HG03097 (cell line): ENCODE results near the gene OR2H1.
"Not testable (repeated sequence)": the region's sequence is repeated elsewhere in the genome, so short reads cannot be mapped to it uniquely, and the experiment has no call there.

Experiments used
- ATAC-seq: cut with Tn5 transposase; IDR thresholded peaks from one replicate; pipeline ENCODE4 v1.9.1; 2021; ENCODE audit not compliant: unreplicated experiment, low FRiP score

The OR2H1 gene

GRCh38 chr6:29456971-29457370 is at the start of gene OR2H1, which contains the start of gene OR11A1:
Gene OR2H1 (plus strand): TSS chr6:29457155. CDS start chr6:29461770, 4,615 bp downstream.
Gene OR11A1 (minus strand): TSS chr6:29457071. CDS start chr6:29427641, 29,430 bp downstream.
- no peak for ATAC-seq

DNA sequence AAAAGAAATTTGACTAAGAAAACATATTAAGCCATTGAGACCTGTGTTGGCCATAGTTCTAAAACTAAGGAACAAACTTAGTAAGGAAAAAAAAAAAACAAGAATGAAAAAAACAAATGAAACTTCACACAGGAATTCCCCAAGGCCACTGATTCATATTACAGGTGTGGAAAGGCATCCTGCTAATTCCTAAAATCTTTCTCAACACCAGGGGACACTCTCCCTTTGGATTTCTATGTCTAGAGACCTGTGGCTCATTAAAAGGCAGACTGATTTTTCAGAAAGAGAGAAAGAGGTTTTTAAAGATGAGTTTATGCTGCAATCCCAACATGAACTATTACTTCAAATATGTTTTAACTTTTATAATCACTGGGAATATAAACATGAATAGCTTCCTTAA is 42.4 kb upstream of the OR2H1 start, which contains the start of gene OR12D1:
TSS of gene OR12D1 (plus strand) at position 341 of the 400 bp plus-strand sequence.
- no peak for ATAC-seq

DNA sequence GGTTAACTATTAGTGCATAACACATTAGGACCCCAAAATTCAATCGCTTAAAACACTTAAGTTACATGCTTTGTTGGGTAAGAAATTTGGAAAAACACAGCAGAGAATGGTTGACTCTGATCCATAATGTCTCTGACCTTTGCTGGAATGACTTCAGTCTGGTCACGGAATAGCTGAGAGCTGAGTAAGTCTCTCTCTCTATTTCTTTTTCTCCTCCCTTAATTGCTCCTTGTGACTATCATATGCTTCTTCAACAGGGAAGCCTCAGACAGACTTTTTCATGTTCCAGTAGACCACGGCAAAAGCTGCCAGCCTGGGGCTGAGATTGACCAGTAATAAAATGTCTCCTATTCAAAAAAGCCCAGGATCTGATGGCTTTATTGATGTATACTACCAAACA is 37.4 kb upstream of the OR2H1 start:
- ATAC-seq = no peak

DNA sequence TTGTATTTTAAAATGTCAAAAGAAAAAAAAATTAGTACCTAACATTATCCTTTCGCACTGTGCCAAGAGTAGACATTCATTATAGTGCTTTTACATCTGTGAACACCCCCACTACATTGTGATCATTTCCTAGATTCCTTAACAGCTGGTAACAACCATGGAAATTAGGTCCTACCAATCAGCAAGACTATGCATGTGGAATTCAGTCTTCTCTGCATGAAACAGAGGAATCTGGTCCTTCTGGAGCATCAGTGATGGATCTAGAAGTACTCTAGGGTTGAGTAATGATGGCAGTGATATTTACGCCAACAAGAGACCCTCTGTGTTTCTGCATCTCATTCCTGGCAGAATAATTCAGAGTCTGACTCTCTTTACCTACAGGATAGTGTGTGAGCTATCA is 32.8 kb upstream of the OR2H1 start:
- ATAC-seq = no peak

DNA sequence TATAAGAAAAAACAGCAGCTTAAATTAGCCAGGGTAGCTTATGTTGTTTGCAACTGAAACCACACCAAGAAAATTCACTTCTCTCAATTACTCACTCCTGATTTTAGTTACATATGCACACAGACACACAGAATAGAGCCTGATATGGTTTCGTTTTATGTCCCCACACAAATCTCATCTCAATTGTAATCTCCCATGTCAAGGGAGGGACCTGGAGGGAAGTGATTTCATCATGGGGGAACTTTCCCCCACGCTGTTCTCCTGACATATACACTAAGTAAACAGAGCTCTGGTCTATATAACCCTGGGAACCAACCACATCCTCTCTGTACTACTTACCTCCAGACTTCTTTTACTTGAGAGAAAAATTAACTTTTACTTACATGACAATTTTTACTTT is 32.4 kb upstream of the OR2H1 start:
- ATAC-seq = no peak

GRCh38 chr6:29425075-29425474 is 31.9 kb upstream of the OR2H1 start:
- no peak for ATAC-seq

- ATAC-seq = no peak
Observed at GRCh38 chr6:29426654-29427053, 30.3 kb upstream of the OR2H1 start.

DNA sequence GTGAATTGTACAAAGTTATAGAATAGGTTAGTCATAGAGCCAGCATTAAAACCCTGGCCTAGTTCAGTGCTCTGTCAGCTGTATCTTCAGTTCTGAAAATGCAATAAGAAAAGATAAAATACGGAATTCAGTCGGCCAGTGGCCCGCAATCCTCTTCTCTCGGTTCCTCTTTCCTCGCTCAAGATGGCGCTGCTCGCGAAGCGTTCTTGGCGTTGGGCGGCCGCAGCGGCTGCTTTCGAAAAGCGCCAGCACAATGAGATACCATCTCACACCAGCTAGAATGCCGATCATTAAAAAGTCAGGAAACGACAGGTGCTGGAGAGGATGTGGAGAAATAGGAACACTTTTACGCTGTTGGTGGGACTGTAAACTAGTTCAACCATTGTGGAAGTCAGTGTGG is 20.2 kb upstream of the OR2H1 start:
- not testable (repeated sequence) for ATAC-seq

GRCh38 chr6:29439006-29439405 is 17.9 kb upstream of the OR2H1 start, which contains the start of gene OR10C1:
Gene OR10C1 (plus strand): TSS chr6:29439306. CDS start chr6:29440016, 710 bp downstream.
- ATAC-seq = no peak

- no peak for ATAC-seq
Observed at GRCh38 chr6:29442719-29443118, 14.2 kb upstream of the OR2H1 start.

DNA sequence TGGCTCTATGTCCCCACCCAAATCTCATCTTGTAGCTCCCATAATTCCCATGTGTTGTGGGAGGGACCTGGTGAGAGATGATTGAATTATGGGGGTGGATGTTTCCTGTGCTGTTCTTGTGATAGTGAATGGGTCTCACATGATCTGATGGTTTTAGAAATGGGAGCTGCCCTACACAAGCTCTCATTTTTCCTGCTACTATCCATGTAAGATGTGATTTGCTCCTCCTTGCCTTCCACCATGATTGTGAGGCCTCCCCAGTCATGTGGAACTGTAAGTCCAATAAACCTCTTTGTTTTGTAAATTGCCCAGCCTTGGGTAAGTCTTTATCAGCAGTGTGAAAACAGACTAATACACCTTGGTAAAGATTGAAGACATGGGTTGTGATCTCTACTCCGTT is 12.9 kb upstream of the OR2H1 start:
- not testable (repeated sequence) for ATAC-seq

DNA sequence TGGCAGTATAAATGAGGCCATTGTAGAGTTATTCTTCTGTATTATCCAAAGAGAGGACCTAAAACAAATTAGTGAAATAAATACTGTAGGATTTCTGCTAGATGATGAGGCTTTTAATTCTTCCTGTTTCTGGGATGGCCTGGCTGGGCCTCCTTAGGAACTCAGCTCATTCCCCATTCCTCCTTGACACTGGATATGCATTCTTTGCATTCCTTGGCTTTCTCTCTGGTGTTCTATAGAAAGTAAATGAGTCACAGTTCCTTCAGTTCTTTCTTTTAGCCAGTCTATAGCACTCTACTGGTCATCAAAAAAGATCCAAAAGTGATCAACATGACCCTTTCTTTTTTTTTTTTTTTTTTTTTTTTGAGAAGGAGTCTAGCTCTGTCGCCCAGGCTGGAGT is 9.3 kb upstream of the OR2H1 start:
- ATAC-seq = no peak

DNA sequence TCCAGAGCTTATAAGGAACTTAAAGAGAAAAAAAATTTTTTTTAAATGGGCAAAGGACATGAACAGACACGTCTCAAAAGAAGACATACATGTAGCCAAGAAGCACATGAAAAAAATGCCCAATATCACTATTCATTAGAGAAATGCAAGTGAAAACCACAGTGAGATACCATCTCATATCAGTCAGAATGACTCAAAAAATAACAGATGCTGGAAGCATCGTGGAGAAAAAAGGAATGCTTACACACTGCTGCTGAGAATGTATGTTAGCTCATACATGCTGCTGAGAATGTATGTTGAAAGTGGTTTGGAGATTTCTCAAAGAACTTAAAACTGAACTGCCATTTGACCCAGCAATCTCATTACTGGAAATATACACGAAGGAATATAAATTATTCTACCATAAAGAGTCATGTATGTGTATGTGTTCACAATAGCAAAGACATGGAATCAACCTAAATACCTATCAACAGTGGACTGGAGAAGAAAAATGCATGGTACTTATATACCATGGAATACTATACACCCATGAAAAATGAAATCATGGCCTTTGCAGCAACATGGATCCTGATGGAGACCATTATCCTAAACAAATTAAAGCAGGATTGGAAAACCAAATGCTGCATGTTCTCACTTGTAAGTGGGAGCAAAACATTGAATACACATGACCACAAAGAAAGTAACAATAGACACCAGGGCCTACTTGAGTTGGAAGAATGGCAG is 5.3 kb upstream of the OR2H1 start:
- no peak for ATAC-seq

DNA sequence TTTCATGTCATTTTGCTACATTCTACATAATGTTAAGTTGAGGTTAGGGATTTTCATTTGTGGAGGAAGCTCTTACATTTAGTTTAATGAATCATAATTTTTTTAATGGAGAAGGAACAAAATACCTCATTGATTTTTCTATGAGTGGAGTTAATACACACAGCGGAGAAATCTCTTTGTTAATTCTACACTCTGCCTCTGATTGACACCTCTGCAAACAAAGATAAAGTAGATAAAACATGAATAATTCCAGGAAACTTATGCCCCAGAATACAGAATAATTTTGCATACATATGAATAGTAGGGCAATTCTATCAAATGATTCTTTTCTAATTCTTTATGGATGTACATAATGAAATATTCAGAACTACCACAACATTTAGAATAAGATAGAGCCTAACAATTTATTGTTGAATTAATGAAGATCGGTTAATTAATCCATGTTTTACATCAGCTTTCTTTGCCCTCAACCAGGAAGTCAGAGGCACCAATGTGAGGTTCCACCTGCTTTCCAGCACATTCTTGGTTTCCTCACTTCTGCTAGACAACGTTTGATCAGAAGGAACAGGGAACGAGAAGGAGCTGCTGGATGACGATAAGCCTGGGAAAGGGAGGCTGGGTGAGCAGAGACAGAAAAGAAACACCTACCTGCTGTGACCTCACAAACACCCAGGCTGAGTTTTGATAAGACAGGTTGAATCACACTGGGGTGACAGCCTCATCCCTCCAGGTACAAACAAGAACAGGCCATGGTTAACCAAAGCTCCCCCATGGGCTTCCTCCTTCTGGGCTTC is 4.3 kb downstream of the OR2H1 start:
- no peak for ATAC-seq

DNA sequence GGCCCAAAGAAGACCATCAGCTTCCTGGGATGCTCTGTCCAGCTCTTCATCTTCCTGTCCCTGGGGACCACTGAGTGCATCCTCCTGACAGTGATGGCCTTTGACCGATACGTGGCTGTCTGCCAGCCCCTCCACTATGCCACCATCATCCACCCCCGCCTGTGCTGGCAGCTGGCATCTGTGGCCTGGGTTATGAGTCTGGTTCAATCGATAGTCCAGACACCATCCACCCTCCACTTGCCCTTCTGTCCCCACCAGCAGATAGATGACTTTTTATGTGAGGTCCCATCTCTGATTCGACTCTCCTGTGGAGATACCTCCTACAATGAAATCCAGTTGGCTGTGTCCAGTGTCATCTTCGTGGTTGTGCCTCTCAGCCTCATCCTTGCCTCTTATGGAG is 5.1 kb downstream of the OR2H1 start:
- ATAC-seq = no peak

DNA sequence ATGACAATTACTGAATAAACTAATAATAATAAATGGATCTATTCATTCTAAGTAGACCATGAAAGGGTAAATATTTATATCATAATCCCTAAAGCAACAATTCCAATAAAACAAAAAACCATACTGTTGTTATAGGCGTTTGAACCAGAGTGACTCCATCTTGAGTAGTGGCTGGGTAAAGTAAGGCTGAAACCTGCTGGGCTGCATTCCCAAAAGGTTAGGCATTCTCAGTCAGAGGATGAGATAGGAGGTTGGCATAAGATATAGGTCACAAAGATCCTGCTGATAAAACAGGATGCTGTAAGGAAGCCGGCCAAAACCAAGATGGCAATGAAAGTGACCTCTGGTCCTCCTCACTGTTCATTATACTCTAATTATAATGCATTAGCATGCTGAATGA is 8.3 kb downstream of the OR2H1 start:
- no peak for ATAC-seq

DNA sequence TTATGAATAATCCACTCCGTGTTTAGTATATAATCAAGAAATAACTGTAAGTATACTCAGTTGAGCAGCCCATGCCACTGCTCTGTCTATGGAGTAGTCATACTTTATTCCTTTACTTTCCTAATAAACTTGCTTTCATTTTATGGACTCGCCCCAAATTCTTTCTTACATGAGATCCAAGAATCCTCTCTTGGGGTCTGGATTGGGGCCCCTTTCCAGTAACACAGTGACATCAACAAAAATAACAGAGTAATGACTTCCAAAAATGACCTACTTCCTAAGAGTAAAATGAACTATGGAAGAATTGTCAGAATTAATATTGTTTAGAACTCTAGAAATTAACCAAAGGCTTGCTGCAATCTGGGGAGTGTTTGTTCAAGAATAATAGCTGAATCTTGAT is 8.8 kb downstream of the OR2H1 start:
- no peak for ATAC-seq

DNA sequence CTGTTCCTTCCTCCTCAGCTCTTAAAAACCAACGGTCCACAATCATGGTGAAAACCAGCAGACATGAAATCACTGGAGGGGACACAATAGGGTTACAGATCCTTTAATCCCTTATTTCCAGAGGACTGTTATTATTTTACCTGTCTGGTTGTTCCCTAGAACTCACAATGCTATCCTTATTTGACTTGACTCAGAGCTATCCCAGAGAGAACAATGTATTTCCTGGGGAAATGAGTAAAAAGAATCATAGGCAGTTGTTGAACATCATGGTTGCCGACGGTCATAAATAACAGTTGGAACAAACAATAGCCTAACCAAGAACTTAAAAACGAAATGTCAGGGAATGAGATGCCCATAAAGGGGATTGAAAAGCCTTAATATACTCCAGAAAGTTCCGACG is 9.3 kb downstream of the OR2H1 start:
- ATAC-seq = no peak

- ATAC-seq = no peak
Observed at GRCh38 chr6:29474996-29475395, 18.0 kb downstream of the OR2H1 start.

DNA sequence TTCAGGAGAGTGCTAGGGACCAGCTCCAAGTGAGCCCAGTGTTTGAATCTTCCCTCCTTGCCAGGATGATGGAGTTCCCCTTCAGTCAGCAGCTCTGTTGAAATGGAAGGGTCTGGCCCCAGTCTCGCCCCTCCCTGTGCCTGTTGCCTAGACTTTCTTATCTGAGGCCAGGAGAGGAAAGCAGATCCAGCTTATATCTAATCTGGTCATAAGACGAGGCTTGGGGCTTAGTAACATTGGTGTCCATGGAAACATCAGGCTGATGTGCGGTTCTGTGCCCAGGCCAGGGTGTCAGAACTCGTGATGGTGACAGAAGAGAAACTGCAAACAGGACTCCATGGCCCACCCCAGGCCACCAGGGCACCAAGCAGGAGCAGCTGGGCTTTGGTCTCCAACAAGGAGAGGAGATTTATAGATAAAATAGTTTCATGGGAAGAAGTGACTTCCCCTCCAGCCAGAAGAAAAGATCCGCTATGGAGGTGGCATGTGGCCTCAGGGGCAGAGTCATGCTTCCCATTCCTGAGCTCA is 21.0 kb downstream of the OR2H1 start:
- no peak for ATAC-seq

- ATAC-seq = no peak
Observed at GRCh38 chr6:29478740-29479139, 21.8 kb downstream of the OR2H1 start.

- ATAC-seq = no peak
Observed at GRCh38 chr6:29479560-29479959, 22.6 kb downstream of the OR2H1 start.
